Neural progenitor cell (in vitro differentiated cells): Measurements from ENCODE around the gene SUMF1.

Source experiments
- CTCF ChIP-seq: fragments of 200-600 bp; sonication (generic); IDR thresholded peaks from 2 replicates; pipeline ENCODE4 v1.5.1; 2017; ENCODE audit warnings: antibody characterized with exemption, mild to moderate bottlenecking
- EZH2 ChIP-seq: fragments of 200-600 bp; sonication (generic); IDR thresholded peaks from 2 replicates; pipeline ENCODE4 v1.6.1; 2017; ENCODE audit warnings: antibody characterized with exemption, mild to moderate bottlenecking, moderate library complexity
- EZH2phosphoT487 ChIP-seq: fragments of 200-600 bp; sonication (generic); IDR thresholded peaks from 2 replicates; pipeline ENCODE4 v1.6.1; 2017; ENCODE audit warnings: antibody characterized with exemption

GRCh38 chr3:4491855-4492207 lies 24.8 kb upstream of the SUMF1 start:
- TF ChIP-seq CTCF (no peak), EZH2phosphoT487 (no peak), EZH2 (no peak)
